Gastrocnemius medialis (tissue), 4 donors: ENCODE measurements around the gene MT1G. TPM values are rescaled to one million over a fixed set of nuclear protein-coding genes. Genes with fewer than 3 reads are reported as not detected.
"Not testable (repeated sequence)": the region's sequence is repeated elsewhere in the genome, so short reads cannot be mapped to it uniquely, and the experiment has no call there.

Source experiments
- ATAC-seq, 2 donors: fragments of 150-250 bp; one replicate each; pipeline ENCODE4 v1.9.1; 2016
- DNase-seq, 2 donors: peaks; one replicate each; pipeline ENCODE4 v3.0.0-alpha.2; 2019
- H3K27ac ChIP-seq, 4 donors: fragments of 200-600 bp; sonication (generic); 1 replicate in 1 of 4; 2 replicates in 3 of 4; pipeline ENCODE4 v1.5.1; 2016 to 2018; ENCODE audit warnings: mild to moderate bottlenecking in 2 of 4, moderate library complexity in 1 of 4
- H3K27me3 ChIP-seq, 3 donors: fragments of 200-600 bp; sonication (generic) in 2 of 3; 1 replicate in 1 of 3; 2 replicates in 2 of 3; pipeline versions ENCODE4 v1.5.1 to v1.6.0; 2016 to 2019; ENCODE audit warnings: mild to moderate bottlenecking in 1 of 3, moderate library complexity in 1 of 3
- H3K36me3 ChIP-seq, 2 donors: fragments of 200-600 bp; sonication (generic) in 1 of 2; one replicate each; pipeline ENCODE4 v1.5.1; 2017 to 2018
- H3K4me1 ChIP-seq, 2 donors: fragments of 200-600 bp; sonication (generic) in 1 of 2; one replicate each; pipeline ENCODE4 v1.5.1; 2016 to 2017; ENCODE audit warnings: mild to moderate bottlenecking in 2 of 2
- H3K4me3 ChIP-seq, 4 donors: fragments of 200-600 bp; sonication (generic) in 3 of 4; 1 replicate in 1 of 4; 2 replicates in 3 of 4; pipeline ENCODE4 v1.5.1; 2016 to 2019; ENCODE audit warnings: mild to moderate bottlenecking in 2 of 4
- H3K9me3 ChIP-seq, 3 donors: fragments of 200-600 bp; sonication (generic) in 2 of 3; 1 replicate in 1 of 3; 2 replicates in 2 of 3; pipeline ENCODE4 v1.5.1; 2016 to 2019
- POLR2A ChIP-seq, 2 donors: fragments of 450-650 bp; IDR thresholded peaks; one replicate each; pipeline ENCODE4 v1.6.1; 2017; ENCODE audit warnings: antibody characterized with exemption in 2 of 2, mild to moderate bottlenecking in 2 of 2, moderate library complexity in 2 of 2
- in situ Hi-C, 4 donors: fragments of 200-750 bp; cut with MboI; loops; one replicate each; pipeline versions ENCODE4 v1.15.0 to v1.8.0; 2017; ENCODE audit warnings: low sequenced_read_pairs in 4 of 4
- intact Hi-C: fragments of 100-400 bp; cut with DNase I; formaldehyde crosslinking; loops from one replicate; pipeline ENCODE4 v1.15.1; 2023; ENCODE audit warnings: low total_unique reads
- total RNA-seq, 4 donors: library from RNA; depleted of rRNA; stranded (reverse); fragments of >200 nt; gene quantifications; one replicate each; pipeline versions ENCODE4 v1.1.0 to v1.2.3, GENCODE V29; 2016
- TF ChIP-seq, protein P1 (sequence below), 5 experiments: fragments of 450-650 bp in 3 of 5; fragments of 200-600 bp in 2 of 5; sonication (generic) in 2 of 5; IDR thresholded peaks in 4 of 5; conservative IDR thresholded peaks in 1 of 5; 1 replicate in 4 of 5; 2 replicates in 1 of 5; pipeline ENCODE4 v1.5.1; 2016 to 2019; ENCODE audit warnings: antibody characterized with exemption in 5 of 5, mild to moderate bottlenecking in 3 of 5, moderate library complexity in 3 of 5

The MT1G gene
- total RNA-seq, 4 donors from 2014 or later = 3.5 to 4.6 TPM; not detected in 2

DNA sequence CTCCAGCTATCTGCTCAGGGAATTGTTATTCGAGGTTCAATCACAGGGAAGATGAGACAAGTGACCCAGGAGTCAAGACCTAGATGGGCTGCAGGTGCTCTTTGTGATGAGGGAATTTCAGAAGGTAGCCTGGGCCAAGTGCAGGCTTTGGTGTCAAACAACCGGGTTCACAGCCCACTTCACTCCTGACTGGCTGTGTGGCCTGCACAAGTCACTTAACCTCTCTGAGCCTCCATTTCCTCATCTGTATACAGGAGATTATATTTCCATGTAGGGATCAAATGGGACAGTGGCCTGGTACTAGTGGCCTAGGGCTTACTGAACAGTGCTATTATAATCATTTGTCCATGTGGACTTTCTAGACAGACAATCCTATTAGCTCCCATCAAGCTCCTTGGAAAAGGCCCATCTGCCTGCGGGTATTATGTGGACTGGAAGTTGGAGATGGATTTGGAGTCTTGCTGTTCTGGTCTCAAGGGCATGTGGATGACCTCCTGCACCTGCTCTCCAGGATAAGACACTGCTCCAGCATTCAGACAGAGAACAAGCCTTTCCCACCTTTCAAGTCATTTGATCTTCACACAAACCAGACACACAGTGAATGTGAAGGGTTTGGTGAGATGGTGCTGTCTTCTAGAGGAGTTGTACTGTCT is 11.3 kb upstream of the MT1G start:
- peak in 1 of 2 donors; percentile 65 for DNase-seq
- Histone ChIP-seq H3K36me3 (no peaks in the 10 kb centered on the region), H3K4me3 (no peak overlapping the region), H3K4me1 (peaks cover 28 to 31% of the 10 kb centered on the region in 2 donors), H3K27ac (peak overlapping the region; percentile 89 to 94 (median 91)), H3K27me3 (peaks cover 3 to 10% (median 6%) of the 10 kb centered on the region in 3 donors), H3K9me3 (no peaks in the 10 kb centered on the region)
- intact Hi-C loops = loop anchor here (1.0 kb wide), 2 partner anchors 13 to 73 kb away; no protein-coding TSS in a partner anchor
- TF ChIP-seq, protein P1, sequence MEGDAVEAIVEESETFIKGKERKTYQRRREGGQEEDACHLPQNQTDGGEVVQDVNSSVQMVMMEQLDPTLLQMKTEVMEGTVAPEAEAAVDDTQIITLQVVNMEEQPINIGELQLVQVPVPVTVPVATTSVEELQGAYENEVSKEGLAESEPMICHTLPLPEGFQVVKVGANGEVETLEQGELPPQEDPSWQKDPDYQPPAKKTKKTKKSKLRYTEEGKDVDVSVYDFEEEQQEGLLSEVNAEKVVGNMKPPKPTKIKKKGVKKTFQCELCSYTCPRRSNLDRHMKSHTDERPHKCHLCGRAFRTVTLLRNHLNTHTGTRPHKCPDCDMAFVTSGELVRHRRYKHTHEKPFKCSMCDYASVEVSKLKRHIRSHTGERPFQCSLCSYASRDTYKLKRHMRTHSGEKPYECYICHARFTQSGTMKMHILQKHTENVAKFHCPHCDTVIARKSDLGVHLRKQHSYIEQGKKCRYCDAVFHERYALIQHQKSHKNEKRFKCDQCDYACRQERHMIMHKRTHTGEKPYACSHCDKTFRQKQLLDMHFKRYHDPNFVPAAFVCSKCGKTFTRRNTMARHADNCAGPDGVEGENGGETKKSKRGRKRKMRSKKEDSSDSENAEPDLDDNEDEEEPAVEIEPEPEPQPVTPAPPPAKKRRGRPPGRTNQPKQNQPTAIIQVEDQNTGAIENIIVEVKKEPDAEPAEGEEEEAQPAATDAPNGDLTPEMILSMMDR (IDR thresholded peaks at IDR 0.05 in 4 of 5, conservative IDR thresholded peaks at IDR 0.05 in 1 of 5) = no peak
- no peak for TF ChIP-seq POLR2A (IDR thresholded peaks at IDR 0.05)
- in situ Hi-C loops = loop anchor here in 1 of 4 donors (25.0 kb wide), 1 partner anchor 267 kb away; no protein-coding TSS in a partner anchor
- no peak for ATAC-seq

DNA sequence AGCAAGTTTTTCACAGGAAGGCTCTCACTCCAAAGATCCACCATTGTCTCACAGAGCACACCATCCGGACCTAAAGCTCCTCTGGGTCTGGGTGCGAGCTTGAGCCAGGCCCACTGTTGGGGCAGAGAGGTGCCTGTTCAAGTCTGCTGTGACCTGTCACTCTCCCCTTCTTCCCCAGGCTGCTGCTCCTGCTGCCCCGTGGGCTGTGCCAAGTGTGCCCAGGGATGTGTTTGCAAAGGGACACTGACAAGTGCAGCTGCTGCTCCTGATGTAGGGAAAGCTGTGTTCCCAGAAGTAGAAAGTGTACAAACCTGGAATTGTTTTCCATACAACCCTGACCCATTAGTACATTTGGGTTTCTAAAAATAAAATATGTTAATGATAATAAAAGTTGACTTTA is 9.6 kb upstream of the MT1G start:
- ATAC-seq = no peak
- H3K4me3 ChIP-seq = no peak overlapping the region
- TF ChIP-seq POLR2A (IDR thresholded peaks at IDR 0.05) = no peak
- TF ChIP-seq, protein P1 (IDR thresholded peaks at IDR 0.05 in 4 of 5, conservative IDR thresholded peaks at IDR 0.05 in 1 of 5) = no peak
- no peaks in the 10 kb centered on the region for H3K36me3 ChIP-seq
- H3K27me3 ChIP-seq = peaks cover 3 to 10% (median 6%) of the 10 kb centered on the region in 3 donors
- no peaks in the 10 kb centered on the region for H3K9me3 ChIP-seq
- intact Hi-C loops = no loop called here
- DNase-seq = no peak
- peaks cover 27 to 34% of the 10 kb centered on the region in 2 donors for H3K4me1 ChIP-seq
- H3K27ac ChIP-seq = no peak overlapping the region
- in situ Hi-C loops = loop anchor here in 1 of 4 donors (25.0 kb wide), 1 partner anchor 265 kb away; no protein-coding TSS in a partner anchor

GRCh38 chr16:56675685-56676210 is 7.9 kb upstream of the MT1G start:
- in situ Hi-C loops = loop anchor here in 1 of 4 donors (25.0 kb wide), 1 partner anchor 263 kb away; no protein-coding TSS in a partner anchor
- no peak overlapping the region for H3K4me3 ChIP-seq
- no peaks in the 10 kb centered on the region for H3K9me3 ChIP-seq
- peaks cover 3 to 16% (median 7%) of the 10 kb centered on the region in 3 donors for H3K27me3 ChIP-seq
- no peak overlapping the region for H3K27ac ChIP-seq
- ATAC-seq (no peak), DNase-seq (no peak)
- peaks cover 16 to 23% of the 10 kb centered on the region in 2 donors for H3K4me1 ChIP-seq
- no peak for TF ChIP-seq POLR2A (IDR thresholded peaks at IDR 0.05)
- TF ChIP-seq, protein P1 (IDR thresholded peaks at IDR 0.05 in 4 of 5, conservative IDR thresholded peaks at IDR 0.05 in 1 of 5) = no peak
- intact Hi-C loops = no loop called here
- H3K36me3 ChIP-seq = no peaks in the 10 kb centered on the region

GRCh38 chr16:56674570-56674969 is 6.7 kb upstream of the MT1G start:
- DNase-seq, H3K27ac ChIP-seq, H3K9me3 ChIP-seq, ATAC-seq, H3K4me3 ChIP-seq, H3K36me3 ChIP-seq: not testable (repeated sequence)
- in situ Hi-C loops (loop anchor here in 2 of 4 donors (5.0 kb wide), 1 partner anchor 33 kb away; no protein-coding TSS in a partner anchor), intact Hi-C loops (loop anchor here (1.0 kb wide), 1 partner anchor 28 kb away; no protein-coding TSS in a partner anchor)
- H3K4me1 ChIP-seq = peaks cover 7 to 14% of the 10 kb centered on the region in 2 donors
- peaks cover 9 to 26% (median 15%) of the 10 kb centered on the region in 3 donors for H3K27me3 ChIP-seq

DNA sequence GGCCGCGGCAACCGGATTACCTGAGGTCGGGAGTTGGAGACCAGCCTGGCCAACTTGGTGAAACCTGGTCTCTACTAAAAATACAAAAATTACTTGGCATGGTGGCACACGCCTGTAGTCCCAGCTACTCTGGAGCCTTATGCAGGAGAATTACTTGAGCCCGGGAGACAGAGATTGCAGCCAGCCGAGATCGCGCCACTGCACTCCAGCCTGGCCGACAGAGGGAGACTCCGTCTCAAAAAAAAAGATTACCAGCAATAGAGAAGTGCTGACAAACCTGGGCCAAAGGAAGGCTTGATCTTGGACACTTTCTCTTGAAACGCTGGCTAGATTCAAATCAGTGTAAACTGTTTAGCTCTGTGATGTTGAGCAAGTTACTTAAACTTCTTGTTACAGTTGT is 6.1 kb upstream of the MT1G start:
- no peak overlapping the region for H3K4me3 ChIP-seq
- DNase-seq (peak in 1 of 2 donors; percentile 54), ATAC-seq (peak; percentile 77 to 90)
- H3K4me1 ChIP-seq = peaks cover under 1 to 7% of the 10 kb centered on the region in 2 donors
- no peak for TF ChIP-seq POLR2A (IDR thresholded peaks at IDR 0.05)
- TF ChIP-seq, protein P1 (IDR thresholded peaks at IDR 0.05 in 4 of 5, conservative IDR thresholded peaks at IDR 0.05 in 1 of 5) = peak; percentile 68 to 83 (median 80)
- H3K27ac ChIP-seq = no peak overlapping the region
- in situ Hi-C loops = loop anchor here in 2 of 4 donors (5.0 kb wide), 1 partner anchor 33 kb away; no protein-coding TSS in a partner anchor
- H3K27me3 ChIP-seq = peaks cover 12 to 33% (median 20%) of the 10 kb centered on the region in 3 donors
- H3K9me3 ChIP-seq = no peaks in the 10 kb centered on the region
- no peaks in the 10 kb centered on the region for H3K36me3 ChIP-seq
- intact Hi-C loops = loop anchor here (1.0 kb wide), 1 partner anchor 28 kb away; no protein-coding TSS in a partner anchor
